OCI-LY3 (cell line): ENCODE measurements around the gene WDR48.

Experiments used
- H2AFZ ChIP-seq: fragments of 200-600, 300-600 bp; shearing (Covaris generic); 2 replicates; pipeline ENCODE4 v1.6.0; 2014; ENCODE audit warnings: antibody characterized with exemption, low read depth, low read length
- H3K27ac ChIP-seq: fragments of 200-600, 300-600 bp; sonication (generic); 2 replicates; pipeline ENCODE4 v1.5.1; 2014; ENCODE audit warnings: mild to moderate bottlenecking, low read length, moderate library complexity, mixed read lengths
- H3K27me3 ChIP-seq: fragments of 200-600, 300-600 bp; sonication (generic); 2 replicates; pipeline ENCODE4 v1.6.1; 2014; ENCODE audit warnings: low read depth, low read length, mixed read lengths
- H3K36me3 ChIP-seq: fragments of 200-600, 300-600 bp; sonication (generic); replicated peaks from 2 replicates; pipeline ENCODE3; 2014; ENCODE audit warnings: low read depth, low read length, mixed read lengths
- H3K4me1 ChIP-seq: fragments of 300-600, 200-600 bp; sonication (generic); 2 replicates; pipeline ENCODE4 v1.6.1; 2014; ENCODE audit warnings: low read length, mixed read lengths
- H3K4me2 ChIP-seq: fragments of 200-600, 300-600 bp; sonication (generic); 2 replicates; pipeline ENCODE4 v1.6.1; 2014; ENCODE audit warnings: low read length, mixed read lengths
- H3K4me3 ChIP-seq: fragments of 300-600, 200-600 bp; sonication (generic); 2 replicates; pipeline ENCODE4 v1.5.1; 2014; ENCODE audit warnings: antibody characterized with exemption, mild to moderate bottlenecking, low read length, moderate library complexity
- H3K79me2 ChIP-seq: fragments of 300-600, 200-600 bp; shearing (Covaris generic); 2 replicates; pipeline ENCODE4 v1.6.1; 2014; ENCODE audit warnings: mild to moderate bottlenecking, low read length, mixed read lengths
- H3K9ac ChIP-seq: fragments of 300-600, 200-600 bp; shearing (Covaris generic); 2 replicates; pipeline ENCODE4 v1.6.0; 2014; ENCODE audit warnings: mild to moderate bottlenecking, low read length, moderate library complexity
- H3K9me3 ChIP-seq: fragments of 200-600, 300-600 bp; shearing (Covaris generic); 2 replicates; pipeline ENCODE4 v1.6.1; 2014; ENCODE audit warnings: low read length, mixed read lengths; ENCODE audit not compliant: insufficient read depth
- H4K20me1 ChIP-seq: fragments of 200-600, 300-600 bp; sonication (generic); 2 replicates; pipeline ENCODE4 v1.6.1; 2016; ENCODE audit warnings: low read length, mixed read lengths; ENCODE audit not compliant: insufficient read depth
- EZH2phosphoT487 ChIP-seq: fragments of 200-600 bp; shearing (Covaris generic); IDR thresholded peaks from 2 replicates; pipeline ENCODE4 v1.6.1; 2018; ENCODE audit warnings: antibody characterized with exemption, mixed run types, low read depth
- TF ChIP-seq, protein P1 (sequence below): fragments of 200-600, 300-600 bp; sonication (generic); IDR thresholded peaks from 2 replicates; pipeline ENCODE4 v1.5.1; 2014; ENCODE audit warnings: antibody characterized with exemption, low read length, low read depth

Gene WDR48

GRCh38 chr3:39097716-39098472 is 46.1 kb downstream of the WDR48 start:
- no peaks in the 10 kb centered on the region for H3K79me2 ChIP-seq
- TF ChIP-seq EZH2phosphoT487 = no peak
- TF ChIP-seq, protein P1, sequence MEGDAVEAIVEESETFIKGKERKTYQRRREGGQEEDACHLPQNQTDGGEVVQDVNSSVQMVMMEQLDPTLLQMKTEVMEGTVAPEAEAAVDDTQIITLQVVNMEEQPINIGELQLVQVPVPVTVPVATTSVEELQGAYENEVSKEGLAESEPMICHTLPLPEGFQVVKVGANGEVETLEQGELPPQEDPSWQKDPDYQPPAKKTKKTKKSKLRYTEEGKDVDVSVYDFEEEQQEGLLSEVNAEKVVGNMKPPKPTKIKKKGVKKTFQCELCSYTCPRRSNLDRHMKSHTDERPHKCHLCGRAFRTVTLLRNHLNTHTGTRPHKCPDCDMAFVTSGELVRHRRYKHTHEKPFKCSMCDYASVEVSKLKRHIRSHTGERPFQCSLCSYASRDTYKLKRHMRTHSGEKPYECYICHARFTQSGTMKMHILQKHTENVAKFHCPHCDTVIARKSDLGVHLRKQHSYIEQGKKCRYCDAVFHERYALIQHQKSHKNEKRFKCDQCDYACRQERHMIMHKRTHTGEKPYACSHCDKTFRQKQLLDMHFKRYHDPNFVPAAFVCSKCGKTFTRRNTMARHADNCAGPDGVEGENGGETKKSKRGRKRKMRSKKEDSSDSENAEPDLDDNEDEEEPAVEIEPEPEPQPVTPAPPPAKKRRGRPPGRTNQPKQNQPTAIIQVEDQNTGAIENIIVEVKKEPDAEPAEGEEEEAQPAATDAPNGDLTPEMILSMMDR = no peak
- no peak overlapping the region for H3K4me3 ChIP-seq
- no peak overlapping the region for H3K27ac ChIP-seq
- no peak overlapping the region for H3K9ac ChIP-seq
- H4K20me1 ChIP-seq = peaks cover 4% of the 10 kb centered on the region
- H3K27me3 ChIP-seq = no peaks in the 10 kb centered on the region
- H3K9me3 ChIP-seq = no peaks in the 10 kb centered on the region
- H3K4me2 ChIP-seq = no peak overlapping the region
- peaks cover 62% of the 10 kb centered on the region for H3K36me3 ChIP-seq
- H3K4me1 ChIP-seq = no peaks in the 10 kb centered on the region
- no peak overlapping the region for H2AFZ ChIP-seq

DNA sequence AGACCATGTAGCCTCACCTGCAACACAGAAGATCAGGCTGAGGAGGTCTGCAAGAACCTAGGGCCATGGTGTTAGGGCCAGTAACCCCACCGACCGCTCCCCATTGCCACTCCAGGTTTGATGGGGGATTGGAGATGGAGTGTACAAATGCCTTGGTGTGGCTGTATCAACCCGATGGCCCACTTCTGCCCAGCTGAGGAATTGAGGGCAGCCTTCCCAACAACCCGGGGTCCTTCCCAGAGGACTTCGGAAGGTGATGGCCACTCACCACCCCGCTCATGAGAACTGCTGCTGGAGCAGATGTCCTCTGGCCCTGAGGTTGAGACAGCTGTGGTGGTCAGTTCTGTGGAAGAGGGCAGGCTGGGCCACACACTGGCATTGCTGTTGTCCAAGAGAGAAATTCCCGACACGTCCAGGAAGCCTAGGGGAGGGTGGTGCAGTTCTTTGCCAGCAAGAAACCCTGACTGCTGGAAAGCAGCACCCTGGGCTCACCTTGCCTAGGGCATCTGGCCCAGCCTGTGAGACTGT is 46.7 kb downstream of the WDR48 start:
- TF ChIP-seq, protein P1 = no peak
- no peak for TF ChIP-seq EZH2phosphoT487
- Histone ChIP-seq H4K20me1 (peaks cover 4% of the 10 kb centered on the region), H3K4me1 (no peaks in the 10 kb centered on the region), H3K27me3 (no peaks in the 10 kb centered on the region), H2AFZ (no peak overlapping the region), H3K4me2 (no peak overlapping the region), H3K27ac (no peak overlapping the region), H3K4me3 (no peak overlapping the region), H3K9me3 (no peaks in the 10 kb centered on the region), H3K9ac (no peak overlapping the region), H3K79me2 (no peaks in the 10 kb centered on the region), H3K36me3 (peaks cover 62% of the 10 kb centered on the region)

- Histone ChIP-seq H3K4me3 (no peak overlapping the region), H3K9me3 (no peaks in the 10 kb centered on the region), H4K20me1 (peaks cover 4% of the 10 kb centered on the region), H3K27me3 (no peaks in the 10 kb centered on the region), H3K9ac (no peak overlapping the region), H3K4me1 (no peaks in the 10 kb centered on the region), H3K27ac (no peak overlapping the region), H3K36me3 (peaks cover 56% of the 10 kb centered on the region), H3K79me2 (no peaks in the 10 kb centered on the region), H2AFZ (no peak overlapping the region), H3K4me2 (no peak overlapping the region)
- no peak for TF ChIP-seq EZH2phosphoT487
Measured at GRCh38 chr3:39099242-39099641, 47.4 kb downstream of the WDR48 start.

DNA sequence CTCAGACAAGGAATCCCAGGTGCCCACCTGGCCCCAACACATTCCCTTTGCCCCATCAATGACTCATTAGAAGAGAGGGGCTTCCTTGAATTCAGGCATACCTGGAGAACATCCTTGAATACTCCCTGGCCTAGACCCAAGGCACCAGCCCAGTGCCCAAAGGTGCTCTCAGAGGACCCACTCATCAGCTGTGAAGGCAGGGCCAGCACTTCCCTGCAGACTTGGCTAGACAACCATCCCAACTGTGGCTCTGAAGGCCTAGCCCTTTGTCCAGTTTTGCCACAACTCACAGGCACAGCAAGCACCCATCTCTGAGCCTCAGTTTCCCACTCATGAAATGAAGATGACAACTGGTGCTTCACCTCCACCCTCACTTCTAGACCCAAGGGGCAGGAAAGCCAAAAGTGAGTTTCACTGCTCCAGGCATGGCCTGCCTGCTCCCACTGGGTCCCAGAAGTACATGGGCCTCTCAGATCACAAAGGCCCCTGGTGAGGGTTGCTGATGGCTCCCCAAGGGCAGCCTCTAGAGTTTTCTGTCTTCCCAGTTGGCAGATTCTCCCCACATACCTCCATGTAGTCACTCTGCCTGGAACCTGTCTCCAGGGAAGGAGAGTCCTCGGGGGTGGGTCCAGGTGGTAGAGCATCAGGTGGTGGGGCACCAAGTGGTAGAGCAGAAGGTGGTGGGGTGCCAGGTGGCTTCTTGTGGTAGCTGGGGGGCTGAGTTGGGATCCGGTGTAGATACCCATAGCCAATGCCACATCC is 48.1 kb downstream of the WDR48 start:
- Histone ChIP-seq H3K4me2 (no peak overlapping the region), H3K36me3 (peaks cover 50% of the 10 kb centered on the region), H3K9me3 (no peaks in the 10 kb centered on the region), H3K4me1 (no peaks in the 10 kb centered on the region), H3K27me3 (no peaks in the 10 kb centered on the region), H3K4me3 (no peak overlapping the region), H3K79me2 (no peaks in the 10 kb centered on the region; the same call in 1 of the 2 replicates), H3K27ac (no peak overlapping the region), H2AFZ (no peak overlapping the region), H4K20me1 (peaks cover 4% of the 10 kb centered on the region), H3K9ac (no peak overlapping the region)
- TF ChIP-seq EZH2phosphoT487 = no peak
- TF ChIP-seq, protein P1 = no peak
